HFFc6 (cell line): ENCODE results near the gene WDR27. TPM values are rescaled to one million over a fixed set of nuclear protein-coding genes. Genes with fewer than 3 reads are reported as not detected.

Source experiments
- DNase-seq: peaks from one replicate; pipeline ENCODE4 v3.0.0-alpha.2; 2018
- H3K27ac Mint-ChIP-seq: 2 replicates; pipeline ENCODE4 v1.8.0; 2020; ENCODE audit warnings: mild to moderate bottlenecking, mixed read lengths
- H3K27me3 Mint-ChIP-seq: 2 replicates; pipeline ENCODE4 v1.8.0; 2021; ENCODE audit warnings: mild to moderate bottlenecking, moderate library complexity, mixed read lengths; ENCODE audit not compliant: insufficient read depth
- H3K36me3 Mint-ChIP-seq: 2 replicates; pipeline ENCODE4 v1.8.0; 2021; ENCODE audit warnings: low read depth, mixed read lengths
- H3K4me1 Mint-ChIP-seq: 2 replicates; pipeline ENCODE4 v1.8.0; 2020; ENCODE audit warnings: low read depth, mixed read lengths
- H3K4me3 Mint-ChIP-seq: 2 replicates; pipeline ENCODE4 v1.8.0; 2020; ENCODE audit warnings: mild to moderate bottlenecking, moderate library complexity, mixed read lengths
- H3K9me3 Mint-ChIP-seq: 2 replicates; pipeline ENCODE4 v1.8.0; 2020; ENCODE audit warnings: mild to moderate bottlenecking, mixed read lengths
- total RNA-seq, 6 experiments: library from RNA; stranded (reverse); fragmentation: NEBNext Ultra II Directional; extraction: Animal tissue kit (Norgen Biotek cat#: 25700); gene quantifications; 2 replicates in 1 of 6; 3 replicates in 5 of 6; pipeline ENCODE4 v1.2.3, GENCODE V29; 2021
- TF ChIP-seq, protein P1 (sequence below): fragments of 200-600 bp; sonication (generic); IDR thresholded peaks from 2 replicates; pipeline ENCODE4 v1.5.0; 2021; ENCODE audit warnings: antibody characterized with exemption, mild to moderate bottlenecking

The WDR27 gene
- total RNA-seq, 6 experiments from 2014 or later = 10.0 to 15.8 (median 12.1) TPM

DNA sequence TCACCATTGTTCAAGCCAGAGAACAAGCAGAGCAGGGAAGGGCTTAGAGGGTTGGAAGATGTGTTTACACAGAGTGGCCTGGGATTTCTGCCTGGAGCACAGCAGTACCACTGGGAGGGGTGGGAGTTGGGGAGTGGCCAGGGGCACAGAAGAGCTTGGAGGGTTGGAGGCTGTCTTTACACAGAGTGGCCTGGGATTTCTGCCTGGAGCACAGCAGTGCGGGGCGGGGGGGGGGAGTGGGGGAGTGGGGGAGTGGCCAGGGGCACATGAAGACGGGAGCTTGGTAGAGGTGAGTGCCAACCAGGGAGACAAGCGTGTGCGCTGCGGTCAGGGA lies 50.9 kb downstream of the WDR27 start:
- Mint-ChIP-seq H3K27ac (no peak overlapping the region), H3K4me3 (no peak overlapping the region), H3K27me3 (no peaks in the 10 kb centered on the region), H3K4me1 (peaks cover 17% of the 10 kb centered on the region), H3K36me3 (peaks cover 2% of the 10 kb centered on the region; the same call in 1 of the 2 replicates), H3K9me3 (no peaks in the 10 kb centered on the region)
- TF ChIP-seq, protein P1, sequence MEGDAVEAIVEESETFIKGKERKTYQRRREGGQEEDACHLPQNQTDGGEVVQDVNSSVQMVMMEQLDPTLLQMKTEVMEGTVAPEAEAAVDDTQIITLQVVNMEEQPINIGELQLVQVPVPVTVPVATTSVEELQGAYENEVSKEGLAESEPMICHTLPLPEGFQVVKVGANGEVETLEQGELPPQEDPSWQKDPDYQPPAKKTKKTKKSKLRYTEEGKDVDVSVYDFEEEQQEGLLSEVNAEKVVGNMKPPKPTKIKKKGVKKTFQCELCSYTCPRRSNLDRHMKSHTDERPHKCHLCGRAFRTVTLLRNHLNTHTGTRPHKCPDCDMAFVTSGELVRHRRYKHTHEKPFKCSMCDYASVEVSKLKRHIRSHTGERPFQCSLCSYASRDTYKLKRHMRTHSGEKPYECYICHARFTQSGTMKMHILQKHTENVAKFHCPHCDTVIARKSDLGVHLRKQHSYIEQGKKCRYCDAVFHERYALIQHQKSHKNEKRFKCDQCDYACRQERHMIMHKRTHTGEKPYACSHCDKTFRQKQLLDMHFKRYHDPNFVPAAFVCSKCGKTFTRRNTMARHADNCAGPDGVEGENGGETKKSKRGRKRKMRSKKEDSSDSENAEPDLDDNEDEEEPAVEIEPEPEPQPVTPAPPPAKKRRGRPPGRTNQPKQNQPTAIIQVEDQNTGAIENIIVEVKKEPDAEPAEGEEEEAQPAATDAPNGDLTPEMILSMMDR = no peak
- no peak for DNase-seq

DNA sequence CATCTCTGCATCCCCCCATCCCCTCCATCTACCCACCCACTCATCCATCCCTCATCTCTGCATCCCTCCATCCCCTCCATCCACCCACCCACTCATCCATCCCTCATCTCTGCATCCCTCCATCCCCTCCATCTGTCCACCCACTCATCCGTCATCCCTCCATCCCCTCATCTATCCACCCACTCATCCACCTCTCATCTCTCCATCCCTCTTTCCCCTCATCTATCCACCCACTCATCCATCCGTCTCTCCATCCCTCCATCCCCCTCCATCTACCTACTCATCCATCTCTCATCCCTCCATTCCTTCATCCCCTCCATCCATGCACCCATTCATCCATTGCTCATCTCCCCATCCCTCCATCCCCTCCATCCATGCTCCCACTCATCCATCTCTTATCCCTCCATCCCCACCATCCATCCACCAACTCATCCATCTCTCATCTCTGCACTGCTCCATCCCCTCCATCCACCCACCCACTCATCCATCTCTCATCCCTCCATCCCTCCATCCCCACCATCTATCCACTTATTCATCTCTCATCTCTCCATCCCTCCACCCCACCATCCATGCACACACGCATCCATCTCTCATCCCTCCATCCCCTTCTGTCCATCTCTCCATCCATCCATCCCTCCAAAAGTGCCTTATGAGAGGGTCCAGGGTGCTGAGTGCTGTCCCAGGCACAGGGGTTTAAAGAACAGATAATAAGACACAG lies 51.4 kb downstream of the WDR27 start:
- DNase-seq = no peak
- H3K27me3 Mint-ChIP-seq = no peaks in the 10 kb centered on the region
- TF ChIP-seq, protein P1 = no peak
- no peaks in the 10 kb centered on the region for H3K9me3 Mint-ChIP-seq
- no peaks in the 10 kb centered on the region; the same call in 1 of the 2 replicates for H3K36me3 Mint-ChIP-seq
- H3K4me1 Mint-ChIP-seq = peaks cover 14% of the 10 kb centered on the region
- H3K27ac Mint-ChIP-seq = no peak overlapping the region
- no peak overlapping the region for H3K4me3 Mint-ChIP-seq

DNA sequence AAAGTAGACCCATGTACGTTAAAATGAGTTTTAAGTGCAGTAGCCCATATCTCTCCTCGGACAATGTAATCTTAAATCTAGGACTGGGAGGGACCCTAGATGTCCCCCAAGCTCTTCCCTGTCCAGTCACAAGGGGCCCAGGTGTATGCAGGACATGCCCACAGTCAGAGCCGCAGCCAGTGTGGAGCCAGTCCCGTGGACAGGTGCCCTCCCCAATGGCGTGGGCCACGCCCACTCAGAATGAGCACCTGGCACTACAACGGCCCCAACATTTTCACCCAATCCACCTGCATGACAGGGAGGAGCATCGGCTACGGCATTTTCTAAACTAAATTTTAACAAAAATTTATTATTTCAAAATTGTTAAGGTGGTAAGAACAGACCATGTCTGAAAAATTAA lies 53.2 kb downstream of the WDR27 start:
- DNase-seq = no peak
- no peaks in the 10 kb centered on the region for H3K9me3 Mint-ChIP-seq
- no peak overlapping the region for H3K27ac Mint-ChIP-seq
- no peaks in the 10 kb centered on the region for H3K27me3 Mint-ChIP-seq
- H3K36me3 Mint-ChIP-seq = no peaks in the 10 kb centered on the region; the same call in 1 of the 2 replicates
- H3K4me3 Mint-ChIP-seq = no peak overlapping the region
- peaks cover 2% of the 10 kb centered on the region; the same call in 1 of the 2 replicates for H3K4me1 Mint-ChIP-seq
- TF ChIP-seq, protein P1 = no peak

DNA sequence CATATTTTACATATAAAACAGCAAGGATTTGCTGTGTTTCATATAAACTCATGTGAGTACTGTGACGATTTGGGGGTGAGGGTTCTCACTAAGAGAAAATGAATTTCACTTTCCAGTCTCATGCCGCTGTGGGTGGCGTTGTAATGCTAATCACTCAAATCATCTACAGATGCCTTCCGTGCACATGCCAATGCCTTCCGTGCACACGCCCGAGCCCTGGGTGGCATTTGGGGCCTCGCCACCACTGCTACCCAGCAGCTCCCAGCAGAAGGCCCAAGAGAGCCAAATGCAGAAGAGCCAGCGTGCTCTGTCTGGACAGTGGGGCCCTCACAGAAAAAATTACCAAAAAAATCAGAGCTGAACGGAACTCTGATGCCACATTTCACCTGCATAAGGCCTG lies 53.7 kb downstream of the WDR27 start:
- H3K4me3 Mint-ChIP-seq = no peak overlapping the region
- no peaks in the 10 kb centered on the region for H3K27me3 Mint-ChIP-seq
- no peak for DNase-seq
- no peak overlapping the region for H3K27ac Mint-ChIP-seq
- H3K36me3 Mint-ChIP-seq = no peaks in the 10 kb centered on the region; the same call in 1 of the 2 replicates
- no peaks in the 10 kb centered on the region for H3K4me1 Mint-ChIP-seq
- H3K9me3 Mint-ChIP-seq = no peaks in the 10 kb centered on the region
- TF ChIP-seq, protein P1 = no peak

DNA sequence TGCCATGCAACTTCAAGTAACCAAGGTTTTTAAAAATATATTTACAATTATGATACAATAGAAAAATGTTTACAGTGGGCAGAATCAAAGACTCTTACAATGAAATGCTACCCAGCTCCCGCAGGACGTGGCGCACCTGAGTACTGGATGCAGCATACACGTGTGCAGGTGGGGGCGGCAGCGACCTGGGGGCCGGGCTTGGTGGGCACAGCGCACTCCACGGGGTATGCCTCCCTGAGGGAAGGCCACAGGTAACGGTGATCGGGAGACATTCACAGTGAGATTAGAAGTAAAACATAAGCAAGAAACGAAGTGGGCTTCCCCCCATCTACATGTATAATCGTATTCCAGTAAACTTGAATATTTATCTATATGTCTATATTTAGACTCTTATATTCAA lies 54.2 kb downstream of the WDR27 start:
- no peaks in the 10 kb centered on the region for H3K27me3 Mint-ChIP-seq
- no peaks in the 10 kb centered on the region for H3K9me3 Mint-ChIP-seq
- TF ChIP-seq, protein P1 = no peak

More for the DNA sequence above, 54.2 kb downstream of the WDR27 start:
- Mint-ChIP-seq H3K27ac (no peak overlapping the region), H3K4me3 (no peak overlapping the region), H3K4me1 (no peaks in the 10 kb centered on the region), H3K36me3 (no peaks in the 10 kb centered on the region; the same call in 1 of the 2 replicates)
- DNase-seq = no peak
